ENCODE measurements around the gene CADPS2.
"Not testable (repeated sequence)": the region's sequence is repeated elsewhere in the genome, so short reads cannot be mapped to it uniquely, and the experiment has no call there.

Gene CADPS2

DNA sequence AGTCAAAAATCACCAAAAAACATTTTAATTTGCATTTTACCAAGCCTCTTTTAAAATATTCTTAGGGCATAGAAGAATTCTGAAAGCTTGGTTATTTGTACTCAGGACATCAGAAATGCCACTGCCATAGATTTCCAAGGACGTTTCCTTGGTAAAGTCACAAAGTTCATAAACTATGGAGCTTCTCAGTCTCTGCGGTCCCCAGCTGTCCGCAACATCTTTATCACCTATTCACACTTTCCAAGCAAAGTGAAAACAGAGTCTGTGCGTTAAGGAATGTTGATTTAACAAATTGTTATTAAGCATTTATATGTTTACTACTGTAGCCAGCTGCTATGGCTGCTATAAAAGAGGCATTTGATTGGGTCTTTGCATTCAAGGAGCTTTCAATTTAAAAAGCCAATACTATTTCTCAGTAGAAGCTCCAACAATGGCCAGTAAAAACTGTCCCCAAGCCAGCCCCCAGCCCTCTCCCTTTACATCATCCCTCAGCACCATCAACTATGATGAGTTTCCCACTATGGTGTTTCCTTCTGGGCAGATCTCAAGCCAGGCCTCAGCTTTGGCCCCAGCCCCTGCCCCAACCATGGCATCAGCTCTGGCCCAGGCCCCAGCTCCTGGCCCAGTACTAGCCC lies 36.8 kb downstream of the CADPS2 start:
- no peak for DNase-seq

DNA sequence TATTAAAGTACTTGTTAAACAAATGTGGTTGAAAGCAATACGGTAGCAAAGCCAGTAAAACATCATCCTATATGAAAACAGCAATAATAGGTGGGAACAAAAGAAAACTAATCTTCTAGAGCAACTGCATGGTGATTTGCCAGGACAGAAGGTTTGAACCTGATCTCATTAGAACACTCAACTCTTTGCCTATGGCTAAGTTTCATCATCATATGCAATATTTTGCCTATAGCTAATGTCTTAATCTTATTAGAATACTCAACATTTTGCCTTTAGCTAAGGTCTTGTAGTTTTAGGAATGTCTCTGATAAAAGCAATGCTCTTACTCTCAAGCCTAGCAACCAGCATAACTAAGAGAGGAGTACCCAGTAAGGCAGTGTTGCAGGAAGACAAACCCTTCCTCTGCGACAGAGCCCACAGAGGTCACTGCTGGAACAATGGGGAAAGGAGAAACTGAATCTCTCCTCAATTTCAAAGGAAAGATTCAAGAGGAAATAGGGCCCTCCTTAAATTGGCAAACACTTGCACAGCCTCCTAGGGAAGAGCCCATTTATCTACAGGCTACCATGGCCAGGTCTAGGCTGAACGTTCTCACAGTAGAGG lies 38.3 kb downstream of the CADPS2 start:
- no peak for DNase-seq

DNA sequence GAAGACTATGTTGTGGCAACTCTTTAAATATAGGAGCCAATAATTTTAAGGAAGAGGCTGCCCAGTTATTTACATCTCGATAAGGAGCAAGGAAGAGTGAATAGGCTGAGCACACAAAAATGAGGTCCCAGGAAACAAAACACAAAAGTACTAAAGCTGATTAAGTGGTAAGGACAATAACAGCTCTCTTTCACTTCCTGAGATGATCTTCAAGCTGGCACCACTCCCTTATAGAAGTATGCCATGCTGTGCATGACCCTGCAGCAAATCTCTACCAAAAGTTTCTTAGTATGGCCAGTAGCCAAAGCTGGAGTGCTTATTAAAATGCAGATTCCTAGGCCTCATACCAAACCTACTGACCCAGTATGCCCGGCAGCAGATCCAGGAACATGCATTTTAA lies 39.7 kb downstream of the CADPS2 start:
- no peak for DNase-seq

DNA sequence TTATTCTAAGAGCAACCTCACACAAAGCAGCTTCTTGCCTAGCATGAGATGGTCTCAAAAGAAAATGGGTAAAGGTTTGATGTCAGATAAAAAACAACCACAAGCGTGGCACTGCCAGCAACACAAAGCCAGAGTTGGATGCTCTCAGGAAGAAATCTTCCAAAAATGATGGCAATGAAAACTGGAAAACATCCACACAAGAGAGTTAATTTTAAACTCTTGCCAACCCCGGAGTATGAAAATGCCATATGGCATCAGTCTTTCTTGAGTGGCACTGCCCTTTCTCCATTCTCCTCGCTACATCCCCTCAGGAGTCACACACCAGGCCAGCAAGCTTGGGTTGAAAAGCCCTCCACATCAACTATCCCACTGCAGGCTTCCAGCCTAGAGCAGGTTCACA lies 41.0 kb downstream of the CADPS2 start:
- no peak for DNase-seq

DNA sequence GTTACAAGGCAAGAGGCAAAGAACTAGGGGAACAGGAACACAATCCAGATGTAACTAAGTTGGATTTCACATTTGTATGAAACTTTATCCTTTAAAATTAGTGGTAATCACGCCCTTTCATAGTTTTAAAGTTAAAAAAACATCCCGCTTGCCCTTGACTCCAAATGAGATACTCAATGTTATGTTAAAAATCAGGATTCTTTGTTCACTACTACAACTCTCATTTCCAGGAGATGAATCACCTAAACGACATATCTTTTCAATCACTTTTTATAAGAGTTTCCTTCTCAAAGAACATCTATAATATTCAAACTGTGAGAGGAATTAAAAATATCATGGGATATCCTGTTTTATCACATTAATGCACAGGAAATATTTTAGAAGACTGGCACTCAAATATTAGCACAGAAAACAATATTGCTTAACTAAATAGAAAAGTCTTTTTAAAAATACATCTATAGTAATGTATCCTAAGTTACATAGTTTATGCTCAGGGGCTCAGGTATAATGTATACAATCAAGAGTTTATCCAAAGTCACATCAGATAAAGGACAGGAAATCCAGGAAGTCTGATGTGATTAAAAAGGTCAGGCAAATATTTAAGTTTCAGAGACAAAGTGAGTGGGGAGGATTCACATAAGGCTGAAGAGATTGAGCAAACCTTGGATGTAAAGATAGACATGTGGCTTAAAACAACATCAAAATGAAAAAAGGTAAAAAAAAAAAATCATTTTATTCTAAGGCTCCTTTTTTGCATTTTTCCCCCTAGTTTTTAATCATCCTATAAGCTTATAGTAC lies 41.9 kb downstream of the CADPS2 start:
- DNase-seq: no peak

DNA sequence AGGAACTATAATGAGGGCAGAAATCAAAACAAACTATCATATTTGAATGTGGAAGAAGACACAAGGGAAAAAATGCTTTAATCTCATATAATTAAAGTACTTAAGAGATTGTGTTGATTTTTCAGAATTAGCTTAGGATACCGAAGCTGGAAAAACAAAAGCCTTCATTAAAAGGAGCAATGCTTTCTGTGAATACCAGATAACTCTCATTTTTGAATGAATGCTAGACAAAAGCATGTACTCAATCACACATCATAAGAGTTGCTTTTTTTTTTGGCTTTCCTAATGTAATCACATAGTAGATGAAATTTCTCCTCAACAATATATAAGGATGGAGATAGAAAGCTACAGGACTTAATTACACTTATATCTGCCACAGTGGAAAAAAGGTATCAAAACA lies 43.3 kb downstream of the CADPS2 start:
- DNase-seq: no peak

DNA sequence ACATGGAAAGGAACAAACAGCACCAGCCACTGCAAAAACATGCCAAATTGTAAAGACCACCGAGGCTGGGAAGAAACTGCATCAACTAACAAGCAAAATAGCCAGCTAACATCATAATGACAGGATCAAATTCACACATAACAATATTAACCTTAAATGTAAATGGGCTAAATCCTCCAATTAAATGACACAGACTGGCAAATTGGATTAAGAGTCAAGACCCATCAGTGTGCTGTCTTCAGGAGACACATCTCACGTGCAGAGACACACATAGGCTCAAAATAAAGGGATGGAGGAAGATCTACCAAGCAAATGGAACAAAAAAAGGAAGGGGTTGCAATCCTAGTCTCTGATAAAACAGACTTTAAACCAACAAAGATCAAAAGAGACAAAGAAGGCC lies 50.0 kb downstream of the CADPS2 start:
- not testable (repeated sequence) for DNase-seq

DNA sequence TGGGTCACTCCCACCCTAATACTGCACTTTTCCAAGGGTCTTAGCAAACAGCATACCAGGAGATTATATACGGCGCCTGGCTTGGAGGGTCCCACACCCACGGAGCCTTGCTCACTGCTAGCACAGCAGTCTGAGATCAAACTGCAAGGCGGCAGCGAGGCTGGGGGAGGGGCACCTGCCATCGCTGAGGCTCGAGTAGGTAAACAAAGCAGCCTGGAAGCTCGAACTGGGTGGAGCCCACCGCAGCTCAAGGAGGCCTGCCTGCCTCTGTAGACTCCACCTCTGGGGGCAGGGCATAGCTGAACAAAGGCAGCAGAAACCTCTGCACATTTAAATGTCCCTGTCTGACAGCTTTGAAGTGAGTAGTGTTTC lies 51.7 kb downstream of the CADPS2 start:
- peak; percentile 59 for DNase-seq

DNA sequence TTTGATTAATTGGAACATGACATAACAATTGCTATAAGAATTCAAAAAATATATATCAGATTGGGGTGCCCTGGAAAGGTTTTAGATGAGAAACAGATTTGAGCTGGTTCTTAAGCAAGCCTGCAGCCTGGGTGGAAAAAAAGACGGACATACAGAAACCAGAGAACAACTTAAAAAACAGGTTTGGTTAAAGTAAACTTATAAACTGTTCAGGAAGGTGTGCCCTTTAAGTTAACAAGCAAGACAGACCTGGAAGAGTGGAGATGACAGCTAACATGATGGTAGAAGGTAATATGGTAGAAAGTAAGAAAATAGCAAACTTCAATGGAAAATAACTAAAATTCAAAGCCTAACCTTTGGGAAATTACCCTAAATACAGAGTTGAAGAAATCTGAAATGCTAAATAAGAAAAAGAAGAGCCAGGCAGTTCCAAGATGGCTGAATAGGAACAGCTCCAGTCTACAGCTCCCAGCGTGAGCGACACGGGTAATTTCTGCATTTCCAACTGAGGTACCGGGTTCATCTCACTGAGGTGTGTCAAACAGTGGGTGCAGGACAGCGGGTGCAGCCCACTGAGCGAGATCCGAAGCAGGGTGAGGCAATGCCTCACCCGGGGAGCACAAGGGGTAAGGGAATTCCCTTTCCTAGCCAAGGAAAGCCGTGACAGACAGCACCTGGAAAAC lies 52.2 kb downstream of the CADPS2 start:
- DNase-seq: peak; percentile 49

DNA sequence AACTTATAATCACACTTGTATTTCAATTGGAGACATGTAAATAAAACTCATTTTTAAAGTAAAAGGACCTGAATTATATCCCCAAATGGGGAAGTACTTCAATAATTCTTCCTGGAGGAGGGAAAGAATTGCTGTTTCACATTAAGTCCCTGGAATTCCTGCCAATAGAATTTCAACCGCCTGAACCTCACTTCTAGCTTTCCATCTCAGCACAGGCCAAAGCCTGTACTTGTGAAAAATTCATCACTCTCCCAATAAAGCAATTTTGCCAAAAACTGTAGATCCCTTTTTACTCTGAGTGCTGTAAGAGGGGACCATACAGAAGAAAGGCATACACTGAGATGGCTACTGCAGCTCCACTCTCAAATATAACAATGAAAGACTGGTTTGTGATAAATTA lies 54.8 kb downstream of the CADPS2 start:
- DNase-seq: no peak

DNA sequence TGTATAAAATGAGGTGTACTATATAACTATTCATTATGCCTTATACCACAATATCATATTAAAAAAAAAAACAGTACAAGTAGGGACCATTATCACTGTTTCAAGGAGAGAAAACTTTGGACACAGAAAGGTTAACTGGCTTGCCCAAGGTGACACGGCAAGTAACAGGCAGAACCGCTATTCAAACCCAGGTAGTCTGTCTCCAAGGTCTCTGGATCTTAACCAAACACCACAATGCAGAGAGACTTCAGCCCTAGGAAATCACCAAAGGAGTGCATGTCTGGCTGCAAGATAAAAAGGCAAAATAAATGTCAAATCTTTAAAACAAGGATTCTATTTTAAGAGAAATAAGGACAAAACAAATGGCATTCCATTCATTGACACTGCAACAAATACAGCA lies 56.3 kb downstream of the CADPS2 start:
- no peak for DNase-seq

DNA sequence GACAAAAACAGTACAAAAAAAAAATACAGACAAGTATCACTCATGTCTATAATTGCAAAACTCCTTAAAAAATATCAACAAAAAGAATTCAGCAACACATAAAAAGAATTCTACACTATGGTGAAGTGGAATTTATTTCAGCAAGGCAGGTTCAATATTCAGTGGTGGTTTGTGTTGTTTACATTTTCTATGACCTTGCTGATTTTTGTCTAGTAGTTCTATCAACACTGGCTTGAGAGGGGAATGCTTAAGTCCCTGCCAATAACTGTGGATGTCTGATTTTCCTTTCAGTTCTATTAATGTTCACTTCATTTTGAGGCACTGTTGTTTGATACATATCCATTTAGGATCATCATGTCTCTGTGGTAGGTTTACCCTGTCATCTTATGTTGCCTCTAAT lies 58.5 kb downstream of the CADPS2 start:
- no peak for DNase-seq

DNA sequence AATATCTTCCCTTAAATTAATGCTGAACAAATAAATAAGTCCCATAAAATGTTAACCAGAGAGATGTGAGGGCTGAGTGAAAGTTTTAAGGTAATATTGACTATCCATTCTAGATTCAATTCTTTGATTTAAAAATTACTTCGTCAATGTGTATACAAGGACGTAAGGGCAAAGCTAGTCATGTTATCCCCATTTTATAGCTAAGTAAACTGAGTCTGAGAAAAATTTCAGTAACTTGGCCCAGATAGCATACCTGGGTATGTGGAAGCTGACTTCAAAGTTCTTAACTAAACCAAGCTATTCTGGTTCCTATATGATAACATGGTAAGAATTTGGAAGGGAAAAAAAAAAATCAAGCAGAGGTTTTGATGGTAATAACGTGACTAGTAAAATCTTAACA lies 72.4 kb downstream of the CADPS2 start:
- no peak for DNase-seq

DNA sequence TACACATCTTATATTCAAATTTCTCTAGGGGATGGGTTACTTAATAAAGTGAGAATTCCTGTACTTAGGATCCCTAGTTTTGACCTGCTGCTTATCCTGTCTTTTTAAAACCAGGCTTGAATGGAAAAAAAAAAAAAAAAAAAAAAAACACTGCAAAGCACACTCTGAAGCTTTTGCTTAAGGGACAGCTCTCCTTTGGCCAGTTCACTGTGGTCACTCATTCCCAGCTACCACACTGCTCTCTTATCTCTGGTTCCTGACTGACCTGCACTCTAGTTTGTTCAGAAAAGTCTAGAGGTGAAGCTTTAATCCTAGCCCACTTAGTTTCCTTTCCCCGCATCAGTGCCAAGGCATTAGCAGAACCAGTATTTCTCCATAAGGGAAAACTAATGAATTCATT lies 82.4 kb downstream of the CADPS2 start:
- DNase-seq: no peak

DNA sequence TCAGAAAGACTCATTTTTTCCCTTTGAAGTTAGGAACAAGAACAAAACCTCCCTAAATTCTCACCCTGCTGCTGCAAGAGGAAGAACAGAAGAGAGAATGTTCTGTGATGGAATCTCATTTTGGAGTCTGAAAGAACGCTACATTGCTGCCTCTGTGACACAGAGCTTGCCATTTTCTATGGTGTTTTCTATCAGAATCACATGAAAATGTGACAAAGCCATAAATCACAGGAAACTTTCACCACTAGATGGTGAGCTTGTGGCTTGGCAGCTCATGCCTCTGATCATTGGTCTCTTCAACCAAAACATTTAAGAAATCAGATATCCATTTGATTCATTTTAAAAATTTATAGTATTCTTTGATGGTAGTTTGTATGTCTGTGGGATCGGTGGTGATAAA lies 82.9 kb downstream of the CADPS2 start:
- DNase-seq: peak; percentile 13

DNA sequence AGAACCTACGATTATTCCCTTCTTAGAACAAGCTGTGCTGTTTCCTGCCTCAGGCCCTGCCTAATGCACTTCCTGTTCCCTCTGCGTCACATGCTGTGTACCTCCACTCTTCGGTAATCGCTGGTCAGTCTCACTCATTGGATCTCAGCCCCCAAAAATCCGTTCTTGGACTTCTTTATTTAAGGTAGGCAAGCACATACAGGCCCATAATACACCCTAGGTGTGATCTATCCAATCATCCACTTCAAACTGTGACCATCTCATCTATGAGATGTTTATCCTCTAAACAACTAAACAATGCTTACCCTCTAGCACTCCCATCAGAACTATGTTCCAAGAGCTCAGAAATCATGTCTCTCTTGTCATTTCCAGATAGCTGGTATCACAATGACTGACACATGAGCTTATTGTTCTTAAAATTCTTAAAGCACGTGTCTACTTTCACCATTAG lies 83.9 kb downstream of the CADPS2 start:
- no peak for DNase-seq

DNA sequence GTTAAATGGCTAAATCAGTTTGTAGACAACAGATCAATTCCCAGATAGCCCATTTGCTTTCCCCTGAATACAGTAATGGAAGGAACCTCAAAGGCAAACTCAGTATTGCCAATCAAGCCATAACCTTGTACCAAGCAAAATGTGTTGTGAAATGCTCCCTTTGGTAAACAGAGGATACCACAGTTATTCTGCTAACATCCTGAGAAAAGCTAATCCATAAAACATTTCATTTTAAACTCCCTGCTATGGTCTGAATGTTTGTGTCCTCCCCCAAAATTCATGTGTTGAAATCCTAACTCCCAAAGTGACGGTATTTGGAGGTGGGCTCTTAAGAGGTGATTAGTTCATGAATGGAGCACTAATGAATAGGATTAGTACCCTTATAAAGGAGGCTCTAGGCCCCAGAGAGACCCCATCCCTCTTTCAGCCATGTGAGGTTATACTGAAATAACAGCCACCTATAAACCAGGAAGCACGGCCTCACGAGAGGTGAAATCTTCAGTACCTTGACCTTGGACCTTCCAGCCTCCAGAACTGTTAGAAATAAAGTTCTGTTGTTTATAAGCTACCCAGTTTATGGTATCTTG lies 94.2 kb downstream of the CADPS2 start:
- DNase-seq: no peak

DNA sequence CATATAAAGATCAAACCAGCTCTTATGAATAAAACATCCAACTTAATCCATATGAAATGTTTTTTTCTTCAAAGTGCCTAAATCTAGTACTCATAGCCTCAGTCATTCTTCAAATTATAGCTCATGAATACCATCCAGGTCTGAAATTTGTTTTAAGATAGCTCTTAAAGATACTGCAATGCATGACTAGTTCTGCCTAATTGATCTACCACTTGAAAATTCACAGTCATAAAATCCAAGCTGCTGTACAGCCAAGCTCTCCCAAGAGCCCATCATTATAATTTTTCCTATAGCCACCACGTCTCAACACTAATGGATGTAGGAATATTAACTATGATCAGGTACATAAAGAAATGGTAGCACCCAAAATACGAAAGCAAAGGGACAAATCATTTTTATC lies 95.7 kb downstream of the CADPS2 start:
- peak; percentile 80 for DNase-seq

DNA sequence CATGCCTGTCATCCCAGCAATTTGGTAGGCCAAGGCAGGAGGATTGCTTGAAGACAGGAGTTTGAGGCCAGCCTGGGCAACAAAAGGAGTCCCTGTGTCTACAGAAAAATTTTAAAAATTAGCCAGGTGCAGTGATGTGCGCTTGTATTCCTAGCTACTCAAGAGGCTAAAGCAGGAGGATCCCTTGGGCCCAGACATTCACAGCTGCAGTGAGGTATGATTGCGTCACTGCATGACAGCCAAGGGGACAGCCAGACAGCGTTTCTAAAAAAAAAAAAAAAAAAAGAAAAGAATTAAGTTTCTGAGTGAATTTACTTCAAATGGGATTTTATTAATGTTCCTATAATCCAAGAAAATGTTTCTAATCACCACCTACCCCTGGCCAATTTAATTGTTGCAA lies 96.1 kb downstream of the CADPS2 start:
- DNase-seq: peak; percentile 76

DNA sequence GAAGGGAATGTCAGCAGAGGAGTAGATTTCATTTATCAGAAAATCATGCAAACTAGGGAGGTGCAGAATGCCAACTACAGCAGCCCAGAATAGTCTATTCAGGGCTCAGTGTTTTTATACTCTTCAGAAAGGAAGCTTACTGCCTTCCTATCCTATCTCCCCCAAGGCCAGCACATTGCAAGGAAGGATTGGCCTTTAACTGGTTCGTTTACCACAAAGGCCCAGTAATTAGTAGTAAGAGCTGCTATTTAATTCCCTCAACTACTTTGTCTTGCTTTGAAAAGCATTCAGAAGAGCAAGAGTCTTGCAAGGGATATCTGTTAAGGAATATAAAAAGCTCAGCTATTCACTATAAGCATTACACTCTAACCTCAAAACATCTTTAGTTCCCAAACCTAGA lies 97.1 kb downstream of the CADPS2 start:
- DNase-seq: no peak

DNA sequence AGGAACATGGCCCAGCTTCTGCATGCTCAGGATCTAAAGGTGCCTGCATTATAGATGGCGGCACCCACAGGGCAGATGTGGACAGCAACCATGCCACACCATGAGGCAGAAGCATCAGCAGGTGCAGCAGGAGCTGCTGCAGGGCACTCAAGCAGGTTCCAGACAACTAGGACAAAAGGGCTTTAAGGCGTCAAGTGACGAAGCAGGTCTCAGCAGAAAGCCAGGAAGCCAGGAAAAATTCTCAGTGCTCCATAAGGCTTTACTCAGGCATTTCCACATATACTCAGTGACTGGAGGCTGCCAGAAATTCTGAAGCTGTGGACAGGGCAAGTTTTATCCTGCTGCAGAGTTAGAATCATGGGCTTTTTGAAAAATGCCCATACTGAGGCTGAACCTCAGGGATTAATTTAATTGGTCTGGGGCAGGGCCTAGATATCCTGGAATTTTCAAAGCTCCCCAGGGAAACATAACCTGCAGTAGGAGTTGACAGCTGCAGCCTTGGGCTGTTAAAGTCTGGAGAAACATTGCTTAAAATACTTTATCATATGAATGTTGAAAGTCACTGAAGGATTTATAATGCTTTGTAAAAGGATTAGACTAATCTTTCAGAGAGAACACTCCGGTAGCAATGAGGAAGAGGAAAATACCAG lies 115.4 kb downstream of the CADPS2 start:
- peak; percentile 30 for DNase-seq

DNA sequence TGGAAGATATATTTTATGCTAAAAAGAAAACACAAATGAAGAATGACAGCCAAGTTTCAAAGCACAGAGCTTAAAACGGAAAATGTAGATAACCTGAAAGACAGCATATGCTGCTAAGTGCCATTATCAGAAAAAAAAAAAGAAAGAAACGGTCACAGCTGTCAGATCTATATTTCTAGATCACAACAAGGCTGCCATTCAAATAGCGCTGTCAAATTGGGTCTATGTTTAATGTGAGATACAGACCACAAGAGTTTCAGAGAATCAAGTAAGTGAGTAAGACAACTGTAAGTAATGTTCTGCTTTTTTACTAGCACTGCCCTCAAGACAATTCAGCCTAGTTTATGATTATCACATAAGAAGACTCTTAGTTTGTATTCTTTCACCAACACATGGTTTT lies 117.4 kb downstream of the CADPS2 start:
- peak; percentile 71 for DNase-seq

DNA sequence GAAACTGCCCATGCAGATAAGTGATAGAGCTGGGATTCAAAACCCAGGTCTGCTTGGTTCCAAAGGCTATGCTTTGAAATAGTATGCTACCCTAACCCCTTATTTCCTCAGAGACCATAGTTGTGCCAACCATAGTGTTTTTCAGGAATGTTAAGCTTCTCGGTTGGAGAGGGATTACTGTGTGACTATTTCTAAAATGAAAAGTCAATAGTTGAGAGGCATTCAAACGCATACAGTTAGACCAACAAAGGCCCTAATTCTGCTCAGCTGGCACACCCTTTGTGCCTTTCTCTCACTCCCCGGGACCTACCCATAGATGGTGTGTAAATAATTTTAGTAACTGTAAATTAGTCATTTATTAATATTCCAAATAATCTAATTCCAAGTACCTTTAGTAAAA lies 118.9 kb downstream of the CADPS2 start:
- DNase-seq: no peak

Measured in NCI-H2171 treated with DMSO at 0.1 percent for 48 hours (cell line).